HepG2 (cell line): ENCODE measurements around the gene POU2F1.

Source experiments
- BHLHE40 ChIP-seq: IDR thresholded peaks from 2 replicates; pipeline ENCODE4 v1.6.1; 2011; ENCODE audit warnings: low read length, improper control_type of control experiment
- BRCA1 ChIP-seq: sonication (generic); formaldehyde crosslinking; IDR thresholded peaks from 2 replicates; pipeline ENCODE4 v1.4.0; 2020; ENCODE audit warnings: missing genetic modification reagents
- PAWR ChIP-seq: sonication (generic); formaldehyde crosslinking; IDR thresholded peaks from 2 replicates; pipeline ENCODE4 v1.4.0; 2020; ENCODE audit warnings: missing genetic modification reagents, mild to moderate bottlenecking, borderline replicate concordance

- TF ChIP-seq BRCA1 (CRISPR knock-in tag): no peak
- no peak for TF ChIP-seq PAWR
- TF ChIP-seq BHLHE40: no peak
Measured at GRCh38 chr1:167247754-167248153, 27.1 kb downstream of the POU2F1 start.
